ENCODE results near the gene PLCD3. TPM values are rescaled to one million over a fixed set of nuclear protein-coding genes. Genes with fewer than 3 reads are reported as not detected.
A peak's percentile ranks its signal among the peaks of the same experiment; 100 is the strongest.

The PLCD3 gene
- total RNA-seq, 6 experiments from 2014 or later, result 2.0 to 26.4 (median 3.0) TPM

DNA sequence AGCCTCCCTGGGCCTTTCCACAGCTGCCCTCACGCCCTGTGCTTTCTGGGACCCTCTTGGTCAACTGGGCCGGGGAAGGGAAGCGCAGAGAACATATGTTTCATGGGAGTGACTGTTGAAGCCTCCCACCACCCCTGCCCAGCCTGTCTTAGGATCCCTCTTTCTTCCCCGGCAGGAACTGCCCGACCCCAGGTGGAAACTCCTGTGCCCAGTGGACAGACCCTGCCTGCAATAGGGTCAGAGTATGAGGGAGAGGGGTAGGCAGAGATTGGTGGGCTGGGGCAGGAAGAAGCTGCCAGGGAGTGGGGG is 39.9 kb upstream of the PLCD3 start:
- Histone ChIP-seq H3K27ac (peak overlapping the region in 2 of 3 donors; percentile 75 to 92), H3K36me3 (peaks cover 0 to 3% (median 0%) of the 10 kb centered on the region in 4 donors), H3K4me1 (peaks cover 0 to 28% (median 9%) of the 10 kb centered on the region in 4 donors), H3K4me3 (no peak overlapping the region), H3K27me3 (no peaks in the 10 kb centered on the region), H3K9me3 (no peaks in the 10 kb centered on the region)
- TF ChIP-seq POLR2A (IDR thresholded peaks at IDR 0.05), result no peak
- TF ChIP-seq, protein P1, sequence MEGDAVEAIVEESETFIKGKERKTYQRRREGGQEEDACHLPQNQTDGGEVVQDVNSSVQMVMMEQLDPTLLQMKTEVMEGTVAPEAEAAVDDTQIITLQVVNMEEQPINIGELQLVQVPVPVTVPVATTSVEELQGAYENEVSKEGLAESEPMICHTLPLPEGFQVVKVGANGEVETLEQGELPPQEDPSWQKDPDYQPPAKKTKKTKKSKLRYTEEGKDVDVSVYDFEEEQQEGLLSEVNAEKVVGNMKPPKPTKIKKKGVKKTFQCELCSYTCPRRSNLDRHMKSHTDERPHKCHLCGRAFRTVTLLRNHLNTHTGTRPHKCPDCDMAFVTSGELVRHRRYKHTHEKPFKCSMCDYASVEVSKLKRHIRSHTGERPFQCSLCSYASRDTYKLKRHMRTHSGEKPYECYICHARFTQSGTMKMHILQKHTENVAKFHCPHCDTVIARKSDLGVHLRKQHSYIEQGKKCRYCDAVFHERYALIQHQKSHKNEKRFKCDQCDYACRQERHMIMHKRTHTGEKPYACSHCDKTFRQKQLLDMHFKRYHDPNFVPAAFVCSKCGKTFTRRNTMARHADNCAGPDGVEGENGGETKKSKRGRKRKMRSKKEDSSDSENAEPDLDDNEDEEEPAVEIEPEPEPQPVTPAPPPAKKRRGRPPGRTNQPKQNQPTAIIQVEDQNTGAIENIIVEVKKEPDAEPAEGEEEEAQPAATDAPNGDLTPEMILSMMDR (IDR thresholded peaks at IDR 0.05), result no peak
- ATAC-seq (no peak), DNase-seq (no peak)
- intact Hi-C loops (cut with DNase I), result no loop called here
- WGBS (ENCODE audit: insufficient coverage, low coverage, low lambda C conversion rate, missing lambda C conversion rate), result 86% methylated on average over 5 of the region's 5 CpGs

DNA sequence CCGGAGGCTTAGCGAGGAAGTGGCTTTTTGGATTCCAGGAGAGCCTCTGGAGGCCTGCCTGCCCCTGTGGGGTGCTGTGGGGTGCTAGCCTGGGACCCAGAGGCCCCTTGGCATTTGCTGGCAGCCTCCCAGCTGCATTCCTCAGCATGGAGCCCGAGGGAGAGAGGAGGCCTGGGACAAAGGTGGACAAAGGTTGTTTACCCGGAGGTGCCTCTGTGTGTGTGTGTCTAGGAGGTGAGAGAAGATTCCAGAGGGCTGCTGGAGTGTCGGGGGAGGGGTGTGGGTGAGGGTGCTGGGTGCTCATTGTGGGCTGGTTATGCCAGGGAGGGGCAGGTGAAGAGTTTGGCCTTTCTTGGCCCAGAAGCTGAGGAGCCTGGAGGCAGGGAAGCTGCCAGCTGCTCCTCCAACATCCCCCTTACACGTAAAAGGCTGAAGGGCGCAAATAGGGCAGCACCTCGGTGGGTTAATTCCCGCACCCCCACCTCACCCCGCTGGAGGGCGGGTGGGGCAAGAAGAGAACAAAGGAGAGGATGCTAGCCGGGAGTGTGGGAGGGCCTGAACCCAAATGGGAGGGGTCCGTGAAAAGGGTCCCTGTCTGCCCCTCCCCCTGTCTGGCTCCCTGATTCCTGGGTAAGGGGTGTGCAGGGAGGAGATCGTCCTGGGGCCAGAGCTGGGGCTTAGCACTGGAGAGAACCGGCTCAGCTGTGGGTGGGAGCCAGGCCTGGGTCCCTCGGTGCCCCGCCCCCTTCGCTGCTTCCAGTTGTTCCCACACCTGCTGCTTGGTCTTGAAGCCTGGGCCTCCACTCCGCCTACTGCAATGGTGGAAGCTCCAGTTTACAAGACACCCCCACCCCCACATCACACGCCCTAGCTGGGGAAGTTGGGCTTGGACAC is 39.3 kb upstream of the PLCD3 start:
- DNase-seq (peak in 2 of 3 donors; percentile 60 to 67), ATAC-seq (peak; percentile 46 to 70 (median 66))
- Histone ChIP-seq H3K36me3 (peaks cover 0 to 3% (median 0%) of the 10 kb centered on the region in 4 donors), H3K27me3 (no peaks in the 10 kb centered on the region), H3K9me3 (no peaks in the 10 kb centered on the region), H3K4me1 (peaks cover 0 to 28% (median 9%) of the 10 kb centered on the region in 4 donors), H3K27ac (peak overlapping the region; percentile 28 to 92 (median 75)), H3K4me3 (no peak overlapping the region)
- WGBS (ENCODE audit: insufficient coverage, low coverage, low lambda C conversion rate, missing lambda C conversion rate), result 40% methylated on average over 13 of the region's 20 CpGs
- TF ChIP-seq, protein P1 (IDR thresholded peaks at IDR 0.05), result no peak
- no peak for TF ChIP-seq POLR2A (IDR thresholded peaks at IDR 0.05)
- intact Hi-C loops (cut with DNase I), result no loop called here

DNA sequence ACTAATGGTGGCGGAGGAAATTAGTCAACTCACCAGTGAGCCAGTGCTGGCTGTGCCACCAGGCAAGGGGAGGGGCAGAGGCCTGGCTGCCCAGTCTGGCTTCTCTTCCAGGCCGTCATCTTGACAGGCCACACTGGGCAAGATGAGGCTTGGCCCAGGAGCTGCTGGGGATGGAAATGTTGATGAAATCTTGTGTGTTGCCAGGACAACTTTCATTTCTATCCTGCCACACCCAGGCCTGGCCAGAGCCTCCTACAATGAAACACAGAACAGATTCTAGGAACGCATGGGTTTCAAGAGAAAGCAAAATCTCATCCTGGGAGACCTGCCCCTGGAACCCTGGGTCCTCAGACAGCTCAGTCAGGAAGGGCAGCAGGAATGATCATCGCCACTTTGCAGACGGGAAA is 38.6 kb upstream of the PLCD3 start:
- Histone ChIP-seq H3K27me3 (no peaks in the 10 kb centered on the region), H3K36me3 (peaks cover 0 to 3% (median 0%) of the 10 kb centered on the region in 4 donors), H3K4me3 (no peak overlapping the region), H3K9me3 (no peaks in the 10 kb centered on the region), H3K27ac (peak overlapping the region; percentile 28 to 92 (median 75)), H3K4me1 (peaks cover 0 to 28% (median 9%) of the 10 kb centered on the region in 4 donors)
- WGBS (ENCODE audit: insufficient coverage, low coverage, low lambda C conversion rate, missing lambda C conversion rate), result 29% methylated on average over 5 of the region's 5 CpGs
- no peak for TF ChIP-seq POLR2A (IDR thresholded peaks at IDR 0.05)
- TF ChIP-seq, protein P1 (IDR thresholded peaks at IDR 0.05), result no peak
- intact Hi-C loops (cut with DNase I), result no loop called here
- peak; percentile 27 to 77 (median 53) for ATAC-seq
- peak in 2 of 3 donors; percentile 73 to 84 for DNase-seq

DNA sequence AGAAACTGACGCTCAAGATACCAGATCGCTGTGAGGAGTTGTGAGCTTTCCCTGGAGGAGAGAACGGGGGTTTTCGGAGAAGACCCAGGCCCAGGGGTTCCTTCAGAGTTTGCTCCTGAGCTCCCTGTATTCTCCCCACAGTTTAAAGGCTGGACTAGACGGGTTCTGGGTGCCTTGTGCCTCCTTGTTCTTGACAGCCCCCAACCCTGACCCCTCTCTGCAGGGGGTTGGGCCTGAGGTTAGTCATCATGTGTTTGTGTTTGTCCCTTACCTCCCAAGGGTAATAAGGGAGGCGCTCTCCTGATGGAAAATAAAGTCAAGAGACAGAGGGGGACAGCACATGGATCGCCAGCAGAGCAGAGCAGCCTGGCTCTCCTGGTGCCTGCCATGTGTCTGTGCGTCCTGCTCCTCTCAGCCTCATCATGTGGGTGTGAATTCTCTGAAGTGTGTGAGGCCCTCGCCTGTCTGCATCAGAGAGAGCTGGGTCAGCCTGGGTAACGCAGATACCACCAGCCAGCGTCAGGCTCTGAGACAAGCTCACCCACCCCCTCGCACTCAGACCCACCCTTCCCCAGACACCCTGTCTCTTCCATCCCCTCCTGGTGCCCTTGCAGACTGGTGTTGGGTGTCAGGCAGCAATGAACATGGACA is 38.1 kb upstream of the PLCD3 start:
- H3K27ac ChIP-seq, result peak overlapping the region in 2 of 3 donors; percentile 75 to 92
- DNase-seq (no peak), ATAC-seq (no peak)
- H3K9me3 ChIP-seq, result no peaks in the 10 kb centered on the region
- no peak overlapping the region for H3K4me3 ChIP-seq
- peaks cover 0 to 30% (median 9%) of the 10 kb centered on the region in 4 donors for H3K4me1 ChIP-seq
- TF ChIP-seq POLR2A (IDR thresholded peaks at IDR 0.05), result no peak
- TF ChIP-seq, protein P1 (IDR thresholded peaks at IDR 0.05), result no peak
- no peaks in the 10 kb centered on the region for H3K27me3 ChIP-seq
- intact Hi-C loops (cut with DNase I), result no loop called here
- H3K36me3 ChIP-seq, result peaks cover 0 to 3% (median 0%) of the 10 kb centered on the region in 4 donors
- 95% methylated on average over 4 of the region's 12 CpGs for WGBS (ENCODE audit: insufficient coverage, low coverage, low lambda C conversion rate, missing lambda C conversion rate)

Data from right lobe of liver (tissue), 6 donors.